ENCODE results near the gene RASSF8.

Gene RASSF8

DNA sequence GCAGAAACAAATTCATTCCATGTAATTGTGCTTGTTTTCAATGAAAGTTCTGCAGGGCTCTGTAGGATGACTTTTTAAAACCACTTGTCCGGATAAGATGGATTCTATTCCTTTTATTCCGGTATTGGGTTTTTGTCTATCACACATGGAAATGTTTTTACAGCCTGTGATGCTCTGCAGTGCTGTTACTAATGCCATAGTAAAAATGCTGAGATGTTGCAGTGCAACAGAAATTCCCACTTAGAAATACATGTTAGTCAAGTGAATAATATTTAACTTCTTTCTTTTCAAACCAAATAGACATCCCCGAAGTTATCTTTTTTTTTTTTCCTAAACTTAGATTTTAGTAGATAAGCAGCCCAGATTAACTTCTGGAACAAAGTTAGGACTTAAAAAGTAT, 71.9 kb downstream of the RASSF8 start:
- no peaks in the 10 kb centered on the region for H3K9me3 ChIP-seq (ENCODE audit: low read length)
- H2AFZ ChIP-seq (ENCODE audit: low read depth, low read length), result no peak overlapping the region
- H3K4me3 ChIP-seq (ENCODE audit: low read length), result no peak overlapping the region
- H3K4me1 ChIP-seq (ENCODE audit: insufficient read depth, low read length), result no peaks in the 10 kb centered on the region
- no peaks in the 10 kb centered on the region for H3K27me3 ChIP-seq (ENCODE audit: insufficient read depth, low read length)
- no peaks in the 10 kb centered on the region for H3K36me3 ChIP-seq (ENCODE audit: insufficient read depth, low read length)

- H2AFZ ChIP-seq (ENCODE audit: low read depth, low read length), result no peak overlapping the region
- no peaks in the 10 kb centered on the region for H3K4me1 ChIP-seq (ENCODE audit: insufficient read depth, low read length)
- no peaks in the 10 kb centered on the region for H3K36me3 ChIP-seq (ENCODE audit: insufficient read depth, low read length)
- no peaks in the 10 kb centered on the region for H3K9me3 ChIP-seq (ENCODE audit: low read length)
- no peaks in the 10 kb centered on the region for H3K27me3 ChIP-seq (ENCODE audit: insufficient read depth, low read length)
- no peak overlapping the region for H3K4me3 ChIP-seq (ENCODE audit: low read length)
Measured at GRCh38 chr12:26031318-26031717, 72.8 kb downstream of the RASSF8 start.

DNA sequence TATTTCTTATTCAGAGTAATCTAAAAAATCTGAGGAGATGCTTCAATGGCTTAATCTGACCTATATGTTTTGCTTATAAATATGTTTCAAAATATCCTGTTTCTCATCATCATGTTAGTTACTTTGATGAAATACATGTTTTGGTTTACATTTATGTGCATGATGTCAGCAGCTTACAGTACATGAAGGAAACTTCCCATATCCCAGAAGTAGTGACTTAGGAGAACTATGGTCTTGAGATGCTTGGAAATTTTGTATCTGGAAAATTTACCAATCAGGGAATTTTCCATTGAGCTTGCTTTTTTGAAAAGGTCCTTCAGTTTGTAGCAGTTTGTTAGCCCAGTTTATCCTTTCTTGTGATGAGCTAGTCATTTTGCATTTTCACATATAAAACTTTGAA, 73.3 kb downstream of the RASSF8 start:
- H3K4me1 ChIP-seq (ENCODE audit: insufficient read depth, low read length), result no peaks in the 10 kb centered on the region
- H3K9me3 ChIP-seq (ENCODE audit: low read length), result no peaks in the 10 kb centered on the region
- no peak overlapping the region for H3K4me3 ChIP-seq (ENCODE audit: low read length)
- H2AFZ ChIP-seq (ENCODE audit: low read depth, low read length), result no peak overlapping the region
- no peaks in the 10 kb centered on the region for H3K36me3 ChIP-seq (ENCODE audit: insufficient read depth, low read length)
- H3K27me3 ChIP-seq (ENCODE audit: insufficient read depth, low read length), result no peaks in the 10 kb centered on the region

- no peaks in the 10 kb centered on the region for H3K36me3 ChIP-seq (ENCODE audit: insufficient read depth, low read length)
- no peaks in the 10 kb centered on the region for H3K27me3 ChIP-seq (ENCODE audit: insufficient read depth, low read length)
- H3K4me1 ChIP-seq (ENCODE audit: insufficient read depth, low read length), result no peaks in the 10 kb centered on the region
- H2AFZ ChIP-seq (ENCODE audit: low read depth, low read length), result no peak overlapping the region
- H3K9me3 ChIP-seq (ENCODE audit: low read length), result no peaks in the 10 kb centered on the region
- H3K4me3 ChIP-seq (ENCODE audit: low read length), result no peak overlapping the region
Measured at GRCh38 chr12:26032290-26032689, 73.8 kb downstream of the RASSF8 start.

GRCh38 chr12:26032719-26033241, 74.3 kb downstream of the RASSF8 start:
- no peaks in the 10 kb centered on the region for H3K27me3 ChIP-seq (ENCODE audit: insufficient read depth, low read length)
- no peak overlapping the region for H3K4me3 ChIP-seq (ENCODE audit: low read length)
- H3K36me3 ChIP-seq (ENCODE audit: insufficient read depth, low read length), result no peaks in the 10 kb centered on the region
- no peaks in the 10 kb centered on the region for H3K9me3 ChIP-seq (ENCODE audit: low read length)
- H3K4me1 ChIP-seq (ENCODE audit: insufficient read depth, low read length), result no peaks in the 10 kb centered on the region
- no peak overlapping the region for H2AFZ ChIP-seq (ENCODE audit: low read depth, low read length)

- no peak overlapping the region for H2AFZ ChIP-seq (ENCODE audit: low read depth, low read length)
- no peaks in the 10 kb centered on the region for H3K9me3 ChIP-seq (ENCODE audit: low read length)
- no peak overlapping the region for H3K4me3 ChIP-seq (ENCODE audit: low read length)
- no peaks in the 10 kb centered on the region for H3K36me3 ChIP-seq (ENCODE audit: insufficient read depth, low read length)
- H3K27me3 ChIP-seq (ENCODE audit: insufficient read depth, low read length), result no peaks in the 10 kb centered on the region
- no peaks in the 10 kb centered on the region for H3K4me1 ChIP-seq (ENCODE audit: insufficient read depth, low read length)
Measured at GRCh38 chr12:26034371-26035142, 76.1 kb downstream of the RASSF8 start.

DNA sequence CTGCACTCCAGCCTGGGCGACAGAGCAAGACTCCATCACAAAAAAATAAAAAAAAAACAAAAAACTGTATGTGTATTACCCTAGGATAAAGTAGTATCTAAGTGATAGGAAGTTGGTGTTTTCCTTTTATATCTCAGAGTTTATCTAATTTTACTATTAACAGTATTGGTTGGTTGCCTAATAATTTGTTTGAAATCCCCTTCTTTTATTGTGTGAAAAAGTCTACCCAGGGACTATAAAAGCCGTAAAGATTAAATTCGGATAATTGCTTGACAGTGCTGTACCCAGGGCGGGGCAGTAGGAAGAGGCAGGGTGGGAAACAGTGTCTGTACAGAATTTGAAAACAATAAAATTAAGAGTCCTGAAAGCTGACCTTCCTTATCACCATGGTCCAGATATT, 78.4 kb downstream of the RASSF8 start:
- H3K36me3 ChIP-seq (ENCODE audit: insufficient read depth, low read length), result no peaks in the 10 kb centered on the region
- no peak overlapping the region for H3K4me3 ChIP-seq (ENCODE audit: low read length)
- H3K27me3 ChIP-seq (ENCODE audit: insufficient read depth, low read length), result no peaks in the 10 kb centered on the region
- H2AFZ ChIP-seq (ENCODE audit: low read depth, low read length), result no peak overlapping the region
- peaks cover 2% of the 10 kb centered on the region for H3K4me1 ChIP-seq (ENCODE audit: insufficient read depth, low read length)
- H3K9me3 ChIP-seq (ENCODE audit: low read length), result no peaks in the 10 kb centered on the region

DNA sequence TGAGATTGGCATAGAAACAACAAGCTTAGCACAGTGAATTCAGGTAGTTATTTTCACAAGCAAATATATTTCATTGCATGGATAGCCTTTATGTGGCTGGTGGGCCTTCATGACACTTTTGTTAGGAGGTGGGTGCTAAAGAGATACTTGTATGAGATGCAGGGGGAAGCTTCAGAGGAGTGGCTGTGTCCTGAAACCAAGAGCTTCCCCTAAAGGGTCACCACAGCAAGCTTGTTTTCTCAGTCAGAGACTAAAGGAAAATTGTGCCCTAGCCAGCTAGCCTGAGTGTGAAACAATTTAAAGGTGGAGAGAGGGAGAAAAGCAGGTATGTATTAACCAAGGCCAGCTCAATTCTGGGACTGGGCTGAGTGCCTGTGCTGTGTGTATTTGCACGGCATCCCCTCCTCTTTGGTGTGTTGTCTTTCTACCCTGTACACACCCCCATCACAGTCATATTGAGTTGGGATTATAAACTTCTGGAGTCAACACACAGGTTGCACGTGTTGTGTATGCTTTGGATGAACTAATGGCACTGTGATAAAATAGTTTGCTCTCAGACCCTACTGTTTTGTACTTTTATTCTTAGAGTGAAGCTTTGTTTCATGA, 79.2 kb downstream of the RASSF8 start:
- Histone ChIP-seq H3K4me3 (ENCODE audit: low read length) (no peak overlapping the region), H3K9me3 (ENCODE audit: low read length) (no peaks in the 10 kb centered on the region), H3K27me3 (ENCODE audit: insufficient read depth, low read length) (no peaks in the 10 kb centered on the region), H3K36me3 (ENCODE audit: insufficient read depth, low read length) (no peaks in the 10 kb centered on the region), H2AFZ (ENCODE audit: low read depth, low read length) (no peak overlapping the region), H3K4me1 (ENCODE audit: insufficient read depth, low read length) (peaks cover 9% of the 10 kb centered on the region)

DNA sequence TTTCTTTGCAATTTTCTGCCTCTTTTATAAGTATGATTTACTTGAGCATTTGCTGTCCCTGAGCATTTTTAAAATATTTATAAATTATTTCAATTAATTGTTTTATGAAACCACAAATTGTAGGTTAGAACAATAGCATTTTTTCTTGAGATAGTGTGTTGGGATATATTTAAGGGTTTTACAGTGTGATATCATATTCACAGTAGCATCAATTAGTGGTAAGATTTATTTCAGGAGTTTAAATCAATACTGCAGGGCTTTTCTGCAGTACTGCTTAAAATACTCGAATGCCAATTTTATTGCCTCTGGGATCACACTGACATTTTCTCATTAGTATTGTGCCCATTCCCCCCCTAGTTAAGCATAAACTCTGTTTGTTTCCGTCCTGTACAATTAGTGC, 84.2 kb downstream of the RASSF8 start:
- Histone ChIP-seq H2AFZ (ENCODE audit: low read depth, low read length) (no peak overlapping the region), H3K9me3 (ENCODE audit: low read length) (no peaks in the 10 kb centered on the region), H3K27me3 (ENCODE audit: insufficient read depth, low read length) (no peaks in the 10 kb centered on the region), H3K36me3 (ENCODE audit: insufficient read depth, low read length) (no peaks in the 10 kb centered on the region), H3K4me3 (ENCODE audit: low read length) (no peak overlapping the region), H3K4me1 (ENCODE audit: insufficient read depth, low read length) (peaks cover 23% of the 10 kb centered on the region)

- Histone ChIP-seq H3K27me3 (ENCODE audit: insufficient read depth, low read length) (no peaks in the 10 kb centered on the region), H2AFZ (ENCODE audit: low read depth, low read length) (no peak overlapping the region), H3K9me3 (ENCODE audit: low read length) (no peaks in the 10 kb centered on the region), H3K4me3 (ENCODE audit: low read length) (no peak overlapping the region), H3K4me1 (ENCODE audit: insufficient read depth, low read length) (peaks cover 23% of the 10 kb centered on the region), H3K36me3 (ENCODE audit: insufficient read depth, low read length) (no peaks in the 10 kb centered on the region)
Measured at GRCh38 chr12:26043135-26044006, 84.9 kb downstream of the RASSF8 start.

DNA sequence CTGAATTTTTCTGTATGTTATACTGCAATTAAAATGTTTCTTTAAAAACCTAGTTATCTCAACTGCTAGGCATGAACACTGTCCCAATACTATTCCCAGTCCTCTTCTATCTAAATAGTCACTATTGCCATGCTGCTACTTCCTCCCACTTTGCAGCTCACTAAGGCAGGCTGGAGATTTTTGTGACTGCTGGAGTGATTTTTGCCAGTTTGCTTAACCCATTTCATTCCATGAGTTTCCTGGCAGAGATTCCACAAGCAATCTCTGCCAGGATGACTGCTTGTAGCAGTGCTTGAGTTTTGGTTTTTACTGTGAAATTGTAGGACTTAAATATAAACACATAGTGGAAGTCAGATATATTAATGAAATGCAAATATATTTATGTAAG, 85.5 kb downstream of the RASSF8 start:
- no peaks in the 10 kb centered on the region for H3K9me3 ChIP-seq (ENCODE audit: low read length)
- no peaks in the 10 kb centered on the region for H3K27me3 ChIP-seq (ENCODE audit: insufficient read depth, low read length)
- peaks cover 23% of the 10 kb centered on the region for H3K4me1 ChIP-seq (ENCODE audit: insufficient read depth, low read length)
- H3K36me3 ChIP-seq (ENCODE audit: insufficient read depth, low read length), result no peaks in the 10 kb centered on the region
- H3K4me3 ChIP-seq (ENCODE audit: low read length), result no peak overlapping the region
- no peak overlapping the region for H2AFZ ChIP-seq (ENCODE audit: low read depth, low read length)

GRCh38 chr12:26044592-26044991, 86.1 kb downstream of the RASSF8 start:
- Histone ChIP-seq H3K4me3 (ENCODE audit: low read length) (no peak overlapping the region), H3K4me1 (ENCODE audit: insufficient read depth, low read length) (peaks cover 23% of the 10 kb centered on the region), H3K36me3 (ENCODE audit: insufficient read depth, low read length) (no peaks in the 10 kb centered on the region), H3K9me3 (ENCODE audit: low read length) (no peaks in the 10 kb centered on the region), H2AFZ (ENCODE audit: low read depth, low read length) (no peak overlapping the region), H3K27me3 (ENCODE audit: insufficient read depth, low read length) (no peaks in the 10 kb centered on the region)

GRCh38 chr12:26046203-26046602, 87.7 kb downstream of the RASSF8 start:
- Histone ChIP-seq H3K4me3 (ENCODE audit: low read length) (no peak overlapping the region), H3K4me1 (ENCODE audit: insufficient read depth, low read length) (peaks cover 23% of the 10 kb centered on the region), H3K27me3 (ENCODE audit: insufficient read depth, low read length) (no peaks in the 10 kb centered on the region), H3K36me3 (ENCODE audit: insufficient read depth, low read length) (no peaks in the 10 kb centered on the region), H2AFZ (ENCODE audit: low read depth, low read length) (no peak overlapping the region), H3K9me3 (ENCODE audit: low read length) (no peaks in the 10 kb centered on the region)
